Ammon's horn (tissue), 1 donor: ENCODE measurements around the gene ZBTB44.

Source experiments
- DNase-seq: peaks from one replicate; pipeline ENCODE4 v3.0.0-alpha.2; 2016; ENCODE audit warnings: low spot score

ZBTB44 gene

DNA sequence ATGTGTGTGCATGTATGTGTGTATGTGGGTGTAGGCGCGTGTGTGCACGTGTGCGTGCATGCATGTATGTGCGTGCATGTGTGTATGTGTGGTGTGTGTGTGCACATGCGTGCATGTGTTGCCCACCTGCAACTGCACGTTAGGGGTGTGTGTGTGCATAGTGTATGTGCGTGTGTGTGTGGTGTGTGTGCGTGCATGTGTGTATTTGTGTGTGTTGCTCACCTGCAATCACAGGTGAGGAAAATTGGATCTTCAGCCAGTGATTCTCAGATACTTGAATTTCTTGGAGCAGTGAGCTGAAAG lies 100.8 kb downstream of the ZBTB44 start:
- no peak for DNase-seq

GRCh38 chr11:130213143-130213978 lies 101.4 kb downstream of the ZBTB44 start:
- peak; percentile 68 for DNase-seq

DNA sequence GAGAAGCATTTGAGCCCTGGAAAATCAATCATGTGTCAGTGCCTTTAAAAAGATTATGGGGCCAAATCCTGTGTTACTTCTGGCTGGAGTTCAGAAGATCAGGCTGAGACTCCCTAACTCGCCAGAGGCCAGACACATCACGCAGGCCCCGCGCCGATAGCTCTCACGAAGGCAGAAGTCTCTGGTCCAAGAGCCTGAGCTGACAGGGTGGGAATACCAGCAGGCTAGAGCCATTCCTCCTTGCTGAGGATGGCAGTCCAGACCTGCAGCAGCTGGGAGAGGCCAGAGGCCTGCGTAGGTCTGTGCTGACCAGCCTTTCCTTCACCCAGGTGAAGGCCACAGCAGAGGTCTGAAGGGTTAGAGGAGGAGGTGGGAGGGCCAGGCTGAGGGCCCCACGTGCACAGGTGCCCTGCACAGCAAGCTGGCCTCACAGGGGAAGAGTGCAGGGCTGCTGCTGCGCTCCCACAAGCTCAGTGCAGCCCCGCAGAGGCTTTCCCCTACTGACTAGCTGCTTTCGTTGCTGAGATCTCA lies 102.2 kb downstream of the ZBTB44 start:
- no peak for DNase-seq

- no peak for DNase-seq
Measured at GRCh38 chr11:130211781-130212401, 102.8 kb downstream of the ZBTB44 start.

- DNase-seq, result no peak
Measured at GRCh38 chr11:130211144-130211543, 103.6 kb downstream of the ZBTB44 start.

GRCh38 chr11:130209954-130210854 lies 104.5 kb downstream of the ZBTB44 start:
- no peak for DNase-seq

DNA sequence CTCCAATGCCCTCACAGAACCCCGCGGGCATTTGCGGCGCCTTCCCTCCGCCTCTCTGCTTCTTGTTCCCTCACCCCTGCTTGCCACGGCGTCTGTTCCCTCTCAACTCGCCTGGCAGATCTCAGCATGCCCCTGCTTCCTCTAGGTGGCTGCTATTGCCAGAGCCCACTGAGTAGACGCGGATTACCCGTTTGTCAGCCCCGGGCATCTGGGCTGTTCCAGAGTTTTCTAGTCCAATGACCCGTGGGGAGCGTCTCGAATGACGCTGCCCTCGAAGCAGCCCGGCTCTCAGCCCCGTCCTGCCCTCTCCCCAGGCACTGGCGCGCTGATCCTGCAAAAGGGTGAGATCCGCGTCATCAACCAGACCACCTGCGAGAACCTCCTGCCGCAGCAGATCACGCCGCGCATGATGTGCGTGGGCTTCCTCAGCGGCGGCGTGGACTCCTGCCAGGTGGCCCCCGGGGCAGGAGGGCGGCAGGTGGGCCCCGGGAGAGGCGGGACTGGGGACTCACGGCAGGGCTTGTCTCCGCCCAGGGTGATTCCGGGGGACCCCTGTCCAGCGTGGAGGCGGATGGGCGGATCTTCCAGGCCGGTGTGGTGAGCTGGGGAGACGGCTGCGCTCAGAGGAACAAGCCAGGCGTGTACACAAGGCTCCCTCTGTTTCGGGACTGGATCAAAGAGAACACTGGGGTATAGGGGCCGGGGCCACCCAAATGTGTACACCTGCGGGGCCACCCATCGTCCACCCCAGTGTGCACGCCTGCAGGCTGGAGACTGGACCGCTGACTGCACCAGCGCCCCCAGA lies 105.4 kb downstream of the ZBTB44 start:
- DNase-seq, result no peak

DNA sequence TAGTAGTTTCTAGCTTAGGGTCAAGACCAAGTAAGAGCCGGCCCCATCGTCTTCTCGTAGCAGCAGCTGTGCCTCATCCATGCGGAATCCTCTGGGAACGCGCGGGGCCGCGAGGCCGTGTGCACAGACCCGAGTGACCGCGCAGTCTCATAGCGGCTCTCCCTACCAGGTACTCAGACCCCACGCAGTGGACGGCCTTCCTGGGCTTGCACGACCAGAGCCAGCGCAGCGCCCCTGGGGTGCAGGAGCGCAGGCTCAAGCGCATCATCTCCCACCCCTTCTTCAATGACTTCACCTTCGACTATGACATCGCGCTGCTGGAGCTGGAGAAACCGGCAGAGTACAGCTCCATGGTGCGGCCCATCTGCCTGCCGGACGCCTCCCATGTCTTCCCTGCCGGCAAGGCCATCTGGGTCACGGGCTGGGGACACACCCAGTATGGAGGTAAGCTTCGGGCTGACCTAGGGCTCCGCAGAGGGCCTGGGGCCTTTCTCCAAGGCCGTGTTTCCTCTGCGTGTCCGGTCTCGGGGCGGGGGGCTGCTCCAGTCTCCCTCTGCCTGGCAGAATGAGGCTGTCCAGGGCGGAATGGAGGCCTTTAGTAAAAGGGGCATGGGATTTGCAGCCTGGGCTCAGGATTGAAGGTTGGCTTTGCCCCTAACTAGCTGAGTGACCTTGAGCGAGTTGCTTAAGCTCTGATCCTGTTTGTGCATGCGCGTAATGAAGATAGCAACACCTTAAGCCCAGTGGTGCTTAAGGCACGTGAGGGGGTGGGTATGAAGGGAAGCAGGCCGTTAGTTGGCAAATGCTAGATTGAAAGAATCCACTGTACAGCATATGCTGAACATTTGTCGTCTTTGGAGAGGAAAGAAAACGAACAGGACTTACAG lies 106.2 kb downstream of the ZBTB44 start:
- DNase-seq, result no peak

DNA sequence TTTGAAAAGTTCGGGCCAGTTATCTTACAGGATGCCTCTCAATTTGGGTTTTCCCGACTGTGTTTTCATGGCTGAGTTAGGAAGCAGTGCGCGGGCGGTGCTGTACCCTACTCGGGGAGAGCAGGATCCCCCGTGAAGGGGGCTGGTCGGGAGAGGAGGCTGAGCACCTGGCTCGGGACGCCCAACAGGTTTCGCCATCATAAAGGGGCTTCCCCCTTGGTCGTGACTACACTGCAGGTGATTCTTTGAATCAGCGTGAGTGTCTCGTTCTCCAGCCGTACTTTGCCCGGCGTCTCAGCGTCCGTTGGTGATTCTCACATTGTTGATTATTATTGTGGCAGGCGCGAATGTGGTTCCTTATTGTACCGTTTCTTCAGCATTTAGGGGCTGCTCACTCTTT lies 108.6 kb downstream of the ZBTB44 start:
- no peak for DNase-seq

- no peak for DNase-seq
Measured at GRCh38 chr11:130204703-130205095, 110.0 kb downstream of the ZBTB44 start.

- no peak for DNase-seq
Measured at GRCh38 chr11:130203766-130204702, 110.7 kb downstream of the ZBTB44 start.

DNA sequence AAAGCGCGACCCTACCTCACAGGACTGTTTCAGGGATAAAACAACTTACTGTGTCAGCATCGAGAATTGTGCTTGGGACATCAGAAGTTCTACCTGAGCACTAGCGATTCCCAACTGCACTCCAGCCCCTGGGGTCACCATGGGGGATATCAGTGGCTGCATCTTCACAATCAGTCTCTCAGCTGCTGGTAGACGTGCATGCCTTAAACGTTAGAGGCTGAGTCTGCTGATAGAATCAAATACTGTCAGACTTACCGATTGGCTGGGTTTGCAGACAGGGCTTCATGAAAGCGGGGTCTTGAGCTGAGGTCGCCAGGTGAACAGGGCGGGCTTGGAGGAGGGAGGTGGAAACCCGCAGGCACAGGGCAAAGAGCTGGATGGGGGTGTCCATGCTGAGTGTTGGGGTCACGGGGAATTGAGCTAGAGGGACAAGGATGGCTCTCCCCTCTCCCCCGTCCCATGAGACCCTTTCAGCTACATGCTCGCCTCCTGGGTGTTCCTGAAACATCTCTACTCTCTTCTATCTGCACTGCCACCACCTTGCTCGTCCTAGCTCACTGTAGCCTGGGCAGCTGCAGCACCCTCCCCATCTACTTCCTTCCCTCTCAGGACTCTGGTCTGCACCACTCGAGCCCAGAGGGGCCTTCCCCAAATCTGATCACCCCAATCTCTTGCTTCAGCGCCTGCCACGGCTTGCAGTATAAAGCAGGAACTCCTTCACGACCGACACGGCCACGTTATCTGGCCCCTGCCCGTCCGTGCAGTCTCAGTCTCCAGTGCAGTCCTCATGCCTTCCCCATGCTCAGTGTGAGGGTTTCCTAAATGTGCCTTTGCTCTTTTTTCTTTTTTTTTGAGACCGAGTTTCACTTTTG lies 111.7 kb downstream of the ZBTB44 start:
- DNase-seq, result no peak

GRCh38 chr11:130202009-130202817 lies 112.5 kb downstream of the ZBTB44 start:
- DNase-seq, result no peak

GRCh38 chr11:130201026-130201425 lies 113.7 kb downstream of the ZBTB44 start:
- DNase-seq, result no peak

DNA sequence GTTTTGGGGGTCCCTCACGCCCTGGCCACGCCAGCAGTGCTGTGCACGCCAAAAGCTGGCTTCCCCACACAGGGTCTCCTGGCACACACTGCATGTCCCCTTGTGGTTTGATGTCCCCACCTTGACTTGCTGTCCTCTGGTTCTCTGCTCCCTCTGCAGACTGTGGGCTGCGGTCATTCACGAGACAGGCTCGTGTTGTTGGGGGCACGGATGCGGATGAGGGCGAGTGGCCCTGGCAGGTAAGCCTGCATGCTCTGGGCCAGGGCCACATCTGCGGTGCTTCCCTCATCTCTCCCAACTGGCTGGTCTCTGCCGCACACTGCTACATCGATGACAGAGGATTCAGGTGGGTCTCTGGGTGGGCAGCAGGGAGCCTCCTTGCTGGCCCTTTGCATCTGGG lies 114.9 kb downstream of the ZBTB44 start:
- no peak for DNase-seq

DNA sequence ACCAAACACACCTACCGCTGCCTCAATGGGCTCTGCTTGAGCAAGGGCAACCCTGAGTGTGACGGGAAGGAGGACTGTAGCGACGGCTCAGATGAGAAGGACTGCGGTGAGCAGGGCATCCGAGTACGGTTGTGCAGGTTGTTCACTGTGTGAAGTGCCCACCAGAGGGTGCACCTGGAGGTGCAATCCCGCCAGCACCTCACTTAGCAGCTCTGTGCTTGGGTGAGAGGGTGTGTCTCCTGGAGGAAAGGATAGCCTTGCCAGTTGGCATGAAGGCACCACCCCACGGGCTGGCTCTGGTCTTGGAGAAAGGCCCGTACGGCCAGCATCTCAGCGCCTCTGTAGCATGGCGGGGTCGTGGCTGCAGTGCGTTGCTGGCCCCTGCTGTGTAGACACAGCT lies 115.8 kb downstream of the ZBTB44 start:
- DNase-seq, result no peak

GRCh38 chr11:130198292-130198691 lies 116.4 kb downstream of the ZBTB44 start:
- no peak for DNase-seq
